GM12878 (cell line): Measurements from ENCODE around the gene ANXA9. TPM values are rescaled to one million over a fixed set of nuclear protein-coding genes. Genes with fewer than 3 reads are reported as not detected.
A peak's percentile ranks its signal among the peaks of the same experiment; 100 is the strongest.

ENCODE experiments used
- CHD4 ChIP-seq: fragments of 200-600 bp; sonication (generic); IDR thresholded peaks from 2 replicates; pipeline ENCODE4 v1.6.1; 2016; ENCODE audit warnings: mild to moderate bottlenecking
- ESRRA ChIP-seq: IDR thresholded peaks from 2 replicates; pipeline ENCODE4 v1.6.1; 2012; ENCODE audit warnings: mild to moderate bottlenecking, low read length, improper control_type of control experiment
- ETV6 ChIP-seq, 2 experiments: fragments of 450-650 bp in 1 of 2; IDR thresholded peaks in 1 of 2; conservative IDR thresholded peaks in 1 of 2; 2 replicates each; pipeline ENCODE4 v1.6.1; 2014; ENCODE audit warnings: antibody characterized with exemption in 1 of 2, borderline replicate concordance in 1 of 2, low read depth in 1 of 2, mild to moderate bottlenecking in 1 of 2, moderate library complexity in 1 of 2
- EZH2 ChIP-seq: IDR thresholded peaks from 2 replicates; pipeline ENCODE4 v1.6.1; 2012; ENCODE audit warnings: low read depth, mild to moderate bottlenecking, control low read depth, inconsistent platforms, low read length, borderline replicate concordance; ENCODE audit not compliant: control insufficient read depth
- GATAD2B ChIP-seq: fragments of 450-650 bp; conservative IDR thresholded peaks from 2 replicates; pipeline ENCODE4 v1.6.1; 2017; ENCODE audit warnings: low read depth, mild to moderate bottlenecking, moderate library complexity
- KAT2A ChIP-seq: conservative IDR thresholded peaks from 2 replicates; pipeline ENCODE4 v1.6.1; 2011; ENCODE audit warnings: low read depth, low read length; ENCODE audit not compliant: control insufficient read depth
- MLLT1 ChIP-seq: fragments of 450-650 bp; IDR thresholded peaks from 2 replicates; pipeline ENCODE4 v1.6.1; 2016; ENCODE audit warnings: mild to moderate bottlenecking
- PAX5 ChIP-seq: IDR thresholded peaks from 2 replicates; pipeline ENCODE4 v1.6.1; 2011; ENCODE audit warnings: low read depth, low read length, borderline replicate concordance
- RAD51 ChIP-seq: fragments of 450-650 bp; IDR thresholded peaks from 2 replicates; pipeline ENCODE4 v1.6.1; 2016; ENCODE audit warnings: moderate library complexity, mild to moderate bottlenecking, inconsistent platforms
- SMAD1 ChIP-seq: fragments of 450-650 bp; IDR thresholded peaks from 2 replicates; pipeline ENCODE4 v1.6.1; 2018; ENCODE audit warnings: mild to moderate bottlenecking, low read depth; ENCODE audit not compliant: partially characterized antibody
- SP1 ChIP-seq: IDR thresholded peaks from one replicate; pipeline ENCODE4 v1.6.1; 2011; ENCODE audit warnings: low read depth, low read length
- SREBF2 ChIP-seq: IDR thresholded peaks from 2 replicates; pipeline ENCODE4 v1.6.1; 2012; ENCODE audit warnings: mild to moderate bottlenecking, low read length
- TAF1 ChIP-seq: IDR thresholded peaks from 2 replicates; pipeline ENCODE4 v1.6.1; 2011; ENCODE audit warnings: mild to moderate bottlenecking, low read depth, low read length, borderline replicate concordance
- YBX1 ChIP-seq: fragments of 450-650 bp; IDR thresholded peaks from 2 replicates; pipeline ENCODE4 v1.6.1; 2016; ENCODE audit warnings: antibody characterized with exemption
- ZNF274 ChIP-seq: IDR thresholded peaks from one replicate; pipeline ENCODE4 v1.8.0; 2011; ENCODE audit not compliant: insufficient read length, insufficient read depth
- ZSCAN29 ChIP-seq: fragments of 450-650 bp; IDR thresholded peaks from 2 replicates; pipeline ENCODE4 v1.6.1; 2017; ENCODE audit warnings: mild to moderate bottlenecking, moderate library complexity
- polyA plus RNA-seq, 11 experiments: library from polyadenylated mRNA; depleted of rRNA in 4 of 11; unstranded in 6 of 11; stranded (reverse) in 5 of 11; fragments of >200 nt; fragmentation: Nextera tagmentation in 4 of 11; fragmentation: Illumina TruSeq in 1 of 11; extraction: Ambion mirVana in 4 of 11; extraction: Trizol in 1 of 11; gene quantifications; 1 replicate in 1 of 11; 2 replicates in 10 of 11; pipeline versions ENCODE4 v1.2.1 to v1.2.3, GENCODE V29; 2011 to 2016; ENCODE audit warnings: inconsistent platforms in 2 of 11, missing spikeins in 2 of 11, low read depth in 1 of 11
- total RNA-seq, 4 experiments: library from RNA; depleted of rRNA in 3 of 4; stranded (reverse); fragments of >200 nt in 3 of 4; fragmentation: Illumina TruSeq in 1 of 4; extraction: Trizol in 1 of 4; gene quantifications; 2 replicates each; pipeline versions ENCODE4 v1.2.1 to v1.2.3, GENCODE V29; 2013 to 2021
- TF ChIP-seq, protein P1 (sequence below): IDR thresholded peaks from 2 replicates; pipeline ENCODE4 v1.6.1; 2011; ENCODE audit warnings: mild to moderate bottlenecking, low read depth, low read length, moderate library complexity; ENCODE audit not compliant: insufficient replicate concordance
- TF ChIP-seq, protein P2 (sequence below): fragments of 450-650 bp; IDR thresholded peaks from 2 replicates; pipeline ENCODE4 v1.6.1; 2017; ENCODE audit warnings: mild to moderate bottlenecking, moderate library complexity
- TF ChIP-seq, protein P3 (sequence below): fragments of 450-650 bp; IDR thresholded peaks from 2 replicates; pipeline ENCODE4 v1.6.1; 2017; ENCODE audit warnings: mild to moderate bottlenecking, low read depth, inconsistent platforms; ENCODE audit not compliant: poor library complexity, severe bottlenecking

Gene ANXA9
- total and polyA plus RNA-seq, 10 of the 15 experiments (the other 5 are each of a cell fraction or from before 2014, with no cell fraction given) = 0.04 to 0.43 (median 0.18) TPM; not detected in 4

- TF ChIP-seq PAX5 = no peak
- peak; percentile 62; the same call in 1 of the 2 replicates for TF ChIP-seq GATAD2B
- no peak for TF ChIP-seq EZH2
- TF ChIP-seq KAT2A = no peak
- no peak for TF ChIP-seq RAD51
- TF ChIP-seq MLLT1 = no peak
- TF ChIP-seq SMAD1 = no peak
- TF ChIP-seq, protein P1, sequence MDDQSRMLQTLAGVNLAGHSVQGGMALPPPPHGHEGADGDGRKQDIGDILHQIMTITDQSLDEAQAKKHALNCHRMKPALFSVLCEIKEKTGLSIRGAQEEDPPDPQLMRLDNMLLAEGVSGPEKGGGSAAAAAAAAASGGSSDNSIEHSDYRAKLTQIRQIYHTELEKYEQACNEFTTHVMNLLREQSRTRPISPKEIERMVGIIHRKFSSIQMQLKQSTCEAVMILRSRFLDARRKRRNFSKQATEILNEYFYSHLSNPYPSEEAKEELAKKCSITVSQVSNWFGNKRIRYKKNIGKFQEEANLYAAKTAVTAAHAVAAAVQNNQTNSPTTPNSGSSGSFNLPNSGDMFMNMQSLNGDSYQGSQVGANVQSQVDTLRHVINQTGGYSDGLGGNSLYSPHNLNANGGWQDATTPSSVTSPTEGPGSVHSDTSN = no peak
- TF ChIP-seq YBX1 = no peak
- no peak for TF ChIP-seq SREBF2
- TF ChIP-seq TAF1 = no peak
- TF ChIP-seq ETV6 (conservative IDR thresholded peaks at IDR 0.05 in 1 of 2, IDR thresholded peaks at IDR 0.05 in 1 of 2; ENCODE audit: borderline replicate concordance in 1 of 2, low read depth in 1 of 2) = 0 out of 4 replicates have a peak, but pooled peaks of 1 of the 2 experiments have one; percentile 22
- TF ChIP-seq CHD4 = no peak
- TF ChIP-seq ZSCAN29 = no peak
- TF ChIP-seq, protein P2, sequence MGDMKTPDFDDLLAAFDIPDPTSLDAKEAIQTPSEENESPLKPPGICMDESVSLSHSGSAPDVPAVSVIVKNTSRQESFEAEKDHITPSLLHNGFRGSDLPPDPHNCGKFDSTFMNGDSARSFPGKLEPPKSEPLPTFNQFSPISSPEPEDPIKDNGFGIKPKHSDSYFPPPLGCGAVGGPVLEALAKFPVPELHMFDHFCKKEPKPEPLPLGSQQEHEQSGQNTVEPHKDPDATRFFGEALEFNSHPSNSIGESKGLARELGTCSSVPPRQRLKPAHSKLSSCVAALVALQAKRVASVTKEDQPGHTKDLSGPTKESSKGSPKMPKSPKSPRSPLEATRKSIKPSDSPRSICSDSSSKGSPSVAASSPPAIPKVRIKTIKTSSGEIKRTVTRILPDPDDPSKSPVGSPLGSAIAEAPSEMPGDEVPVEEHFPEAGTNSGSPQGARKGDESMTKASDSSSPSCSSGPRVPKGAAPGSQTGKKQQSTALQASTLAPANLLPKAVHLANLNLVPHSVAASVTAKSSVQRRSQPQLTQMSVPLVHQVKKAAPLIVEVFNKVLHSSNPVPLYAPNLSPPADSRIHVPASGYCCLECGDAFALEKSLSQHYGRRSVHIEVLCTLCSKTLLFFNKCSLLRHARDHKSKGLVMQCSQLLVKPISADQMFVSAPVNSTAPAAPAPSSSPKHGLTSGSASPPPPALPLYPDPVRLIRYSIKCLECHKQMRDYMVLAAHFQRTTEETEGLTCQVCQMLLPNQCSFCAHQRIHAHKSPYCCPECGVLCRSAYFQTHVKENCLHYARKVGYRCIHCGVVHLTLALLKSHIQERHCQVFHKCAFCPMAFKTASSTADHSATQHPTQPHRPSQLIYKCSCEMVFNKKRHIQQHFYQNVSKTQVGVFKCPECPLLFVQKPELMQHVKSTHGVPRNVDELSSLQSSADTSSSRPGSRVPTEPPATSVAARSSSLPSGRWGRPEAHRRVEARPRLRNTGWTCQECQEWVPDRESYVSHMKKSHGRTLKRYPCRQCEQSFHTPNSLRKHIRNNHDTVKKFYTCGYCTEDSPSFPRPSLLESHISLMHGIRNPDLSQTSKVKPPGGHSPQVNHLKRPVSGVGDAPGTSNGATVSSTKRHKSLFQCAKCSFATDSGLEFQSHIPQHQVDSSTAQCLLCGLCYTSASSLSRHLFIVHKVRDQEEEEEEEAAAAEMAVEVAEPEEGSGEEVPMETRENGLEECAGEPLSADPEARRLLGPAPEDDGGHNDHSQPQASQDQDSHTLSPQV = peak; percentile 86
- TF ChIP-seq, protein P3, sequence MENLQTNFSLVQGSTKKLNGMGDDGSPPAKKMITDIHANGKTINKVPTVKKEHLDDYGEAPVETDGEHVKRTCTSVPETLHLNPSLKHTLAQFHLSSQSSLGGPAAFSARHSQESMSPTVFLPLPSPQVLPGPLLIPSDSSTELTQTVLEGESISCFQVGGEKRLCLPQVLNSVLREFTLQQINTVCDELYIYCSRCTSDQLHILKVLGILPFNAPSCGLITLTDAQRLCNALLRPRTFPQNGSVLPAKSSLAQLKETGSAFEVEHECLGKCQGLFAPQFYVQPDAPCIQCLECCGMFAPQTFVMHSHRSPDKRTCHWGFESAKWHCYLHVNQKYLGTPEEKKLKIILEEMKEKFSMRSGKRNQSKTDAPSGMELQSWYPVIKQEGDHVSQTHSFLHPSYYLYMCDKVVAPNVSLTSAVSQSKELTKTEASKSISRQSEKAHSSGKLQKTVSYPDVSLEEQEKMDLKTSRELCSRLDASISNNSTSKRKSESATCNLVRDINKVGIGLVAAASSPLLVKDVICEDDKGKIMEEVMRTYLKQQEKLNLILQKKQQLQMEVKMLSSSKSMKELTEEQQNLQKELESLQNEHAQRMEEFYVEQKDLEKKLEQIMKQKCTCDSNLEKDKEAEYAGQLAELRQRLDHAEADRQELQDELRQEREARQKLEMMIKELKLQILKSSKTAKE = peak; percentile 46
- TF ChIP-seq ESRRA = no peak
- TF ChIP-seq ZNF274 = no peak
- TF ChIP-seq SP1 = no peak
Observed at GRCh38 chr1:150979092-150980056, 2.7 kb upstream of the ANXA9 start (continued).
